Liver (tissue), 3 donors: Measurements from ENCODE around the gene ZNF792.

Source experiments
- CTCF ChIP-seq: fragments of 150-350 bp; IDR thresholded peaks from 2 replicates; pipeline ENCODE4 v1.5.1; 2017; ENCODE audit warnings: improper control_type of control experiment, low read depth, low read length; ENCODE audit not compliant: missing input control
- EGR1 ChIP-seq, 2 donors: IDR thresholded peaks; 2 replicates each; pipeline ENCODE4 v1.6.1; 2016 to 2018; ENCODE audit warnings: antibody characterized with exemption in 2 of 2, low read depth in 2 of 2
- FOXA1 ChIP-seq: IDR thresholded peaks from 2 replicates; pipeline ENCODE4 v1.6.1; 2016; ENCODE audit warnings: antibody characterized with exemption
- GABPA ChIP-seq, 2 donors: IDR thresholded peaks in 1 of 2; conservative IDR thresholded peaks in 1 of 2; 2 replicates each; pipeline ENCODE4 v1.6.1; 2016; ENCODE audit warnings: antibody characterized with exemption in 2 of 2, mild to moderate bottlenecking in 1 of 2, moderate library complexity in 1 of 2
- HNF4G ChIP-seq: IDR thresholded peaks from 2 replicates; pipeline ENCODE4 v1.6.1; 2016; ENCODE audit warnings: antibody characterized with exemption
- JUND ChIP-seq, 2 donors: IDR thresholded peaks; 2 replicates each; pipeline ENCODE4 v1.6.1; 2016; ENCODE audit warnings: antibody characterized with exemption in 2 of 2
- MAX ChIP-seq: IDR thresholded peaks from 2 replicates; pipeline ENCODE4 v1.6.1; 2016; ENCODE audit warnings: antibody characterized with exemption
- NR2F2 ChIP-seq: IDR thresholded peaks from 2 replicates; pipeline ENCODE4 v1.6.1; 2016; ENCODE audit warnings: antibody characterized with exemption
- RAD21 ChIP-seq, 2 donors: IDR thresholded peaks; 2 replicates each; pipeline ENCODE4 v1.6.1; 2016; ENCODE audit warnings: antibody characterized with exemption in 2 of 2, mild to moderate bottlenecking in 2 of 2
- SP1 ChIP-seq: IDR thresholded peaks from 2 replicates; pipeline ENCODE4 v1.6.1; 2018; ENCODE audit warnings: antibody characterized with exemption, mild to moderate bottlenecking
- TAF1 ChIP-seq: conservative IDR thresholded peaks from 2 replicates; pipeline ENCODE4 v1.6.1; 2016; ENCODE audit warnings: antibody characterized with exemption, mild to moderate bottlenecking
- YY1 ChIP-seq: IDR thresholded peaks from 2 replicates; pipeline ENCODE4 v1.6.1; 2016; ENCODE audit warnings: antibody characterized with exemption, mild to moderate bottlenecking
- TF ChIP-seq, protein P1 (sequence below): IDR thresholded peaks from 2 replicates; pipeline ENCODE4 v1.6.1; 2016; ENCODE audit warnings: antibody characterized with exemption, mild to moderate bottlenecking
- TF ChIP-seq, protein P2 (sequence below): IDR thresholded peaks from 2 replicates; pipeline ENCODE4 v1.6.1; 2016; ENCODE audit warnings: antibody characterized with exemption
- donor health status: healthy.
- donor health status: healthy.

DNA sequence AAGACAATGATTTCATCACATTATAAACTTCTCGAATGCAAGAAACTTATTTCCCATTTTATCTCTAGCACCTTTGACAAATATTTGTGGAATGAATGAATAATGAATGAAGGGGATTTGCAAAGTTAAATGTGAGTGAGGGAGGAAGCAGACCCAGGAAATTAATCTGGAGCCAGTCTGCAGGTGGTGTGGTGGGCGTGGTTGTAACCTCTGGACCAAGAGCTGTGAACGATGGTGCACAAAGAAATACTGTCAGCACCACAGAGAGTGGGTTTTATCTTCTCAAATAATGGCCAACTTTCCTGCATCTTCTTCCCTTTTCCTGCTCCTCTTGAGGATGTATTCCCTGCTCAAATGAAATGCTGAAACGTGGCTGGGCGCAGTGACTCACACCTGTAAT is 11.0 kb upstream of the ZNF792 start:
- TF ChIP-seq HNF4G (no peak), CTCF (no peak), SP1 (no peak), MAX (no peak), TAF1 (no peak), GABPA (IDR thresholded peaks at IDR 0.05 in 1 of 2, conservative IDR thresholded peaks at IDR 0.05 in 1 of 2) (no peak), RAD21 (IDR thresholded peaks at IDR 0.05) (no peak), NR2F2 (no peak), JUND (IDR thresholded peaks at IDR 0.05) (no peak), EGR1 (IDR thresholded peaks at IDR 0.05; ENCODE audit: low read depth in 2 of 2) (no peak), FOXA1 (no peak), YY1 (no peak)
- TF ChIP-seq, protein P1, sequence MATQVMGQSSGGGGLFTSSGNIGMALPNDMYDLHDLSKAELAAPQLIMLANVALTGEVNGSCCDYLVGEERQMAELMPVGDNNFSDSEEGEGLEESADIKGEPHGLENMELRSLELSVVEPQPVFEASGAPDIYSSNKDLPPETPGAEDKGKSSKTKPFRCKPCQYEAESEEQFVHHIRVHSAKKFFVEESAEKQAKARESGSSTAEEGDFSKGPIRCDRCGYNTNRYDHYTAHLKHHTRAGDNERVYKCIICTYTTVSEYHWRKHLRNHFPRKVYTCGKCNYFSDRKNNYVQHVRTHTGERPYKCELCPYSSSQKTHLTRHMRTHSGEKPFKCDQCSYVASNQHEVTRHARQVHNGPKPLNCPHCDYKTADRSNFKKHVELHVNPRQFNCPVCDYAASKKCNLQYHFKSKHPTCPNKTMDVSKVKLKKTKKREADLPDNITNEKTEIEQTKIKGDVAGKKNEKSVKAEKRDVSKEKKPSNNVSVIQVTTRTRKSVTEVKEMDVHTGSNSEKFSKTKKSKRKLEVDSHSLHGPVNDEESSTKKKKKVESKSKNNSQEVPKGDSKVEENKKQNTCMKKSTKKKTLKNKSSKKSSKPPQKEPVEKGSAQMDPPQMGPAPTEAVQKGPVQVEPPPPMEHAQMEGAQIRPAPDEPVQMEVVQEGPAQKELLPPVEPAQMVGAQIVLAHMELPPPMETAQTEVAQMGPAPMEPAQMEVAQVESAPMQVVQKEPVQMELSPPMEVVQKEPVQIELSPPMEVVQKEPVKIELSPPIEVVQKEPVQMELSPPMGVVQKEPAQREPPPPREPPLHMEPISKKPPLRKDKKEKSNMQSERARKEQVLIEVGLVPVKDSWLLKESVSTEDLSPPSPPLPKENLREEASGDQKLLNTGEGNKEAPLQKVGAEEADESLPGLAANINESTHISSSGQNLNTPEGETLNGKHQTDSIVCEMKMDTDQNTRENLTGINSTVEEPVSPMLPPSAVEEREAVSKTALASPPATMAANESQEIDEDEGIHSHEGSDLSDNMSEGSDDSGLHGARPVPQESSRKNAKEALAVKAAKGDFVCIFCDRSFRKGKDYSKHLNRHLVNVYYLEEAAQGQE, result no peak
- TF ChIP-seq, protein P2, sequence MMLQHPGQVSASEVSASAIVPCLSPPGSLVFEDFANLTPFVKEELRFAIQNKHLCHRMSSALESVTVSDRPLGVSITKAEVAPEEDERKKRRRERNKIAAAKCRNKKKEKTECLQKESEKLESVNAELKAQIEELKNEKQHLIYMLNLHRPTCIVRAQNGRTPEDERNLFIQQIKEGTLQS, result no peak
